Measurements from ENCODE around the gene OR6B3.

DNA sequence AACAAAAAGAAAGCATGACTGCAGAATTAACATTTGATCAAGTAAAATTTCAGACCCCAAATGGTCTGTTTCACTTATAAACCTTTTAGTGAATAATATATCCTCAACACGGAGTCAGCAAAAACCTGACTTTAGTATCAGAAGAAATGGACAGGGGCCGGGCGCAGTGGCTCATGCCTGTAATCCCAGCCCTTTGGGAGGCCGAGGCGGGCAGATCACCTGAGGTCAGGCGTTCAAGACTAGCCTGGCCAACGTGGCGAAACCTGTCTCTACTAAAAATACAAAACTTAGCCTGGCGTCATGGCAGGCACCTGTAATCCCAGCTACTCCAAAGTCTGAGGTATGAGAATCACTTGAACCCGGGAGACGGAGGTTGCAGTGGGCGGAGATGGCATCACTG is 3.0 kb downstream of the OR6B3 start:
- TF ChIP-seq POLR2AphosphoS5 (IDR thresholded peaks at IDR 0.05; ENCODE audit: low read depth, low read length) (no peak), POLR2A (IDR thresholded peaks at IDR 0.05; ENCODE audit: low read depth, low read length) (no peak)

Data from GM12891 (cell line).